Endothelial cell (in vitro differentiated cells): ENCODE data around the gene C13orf42. TPM values are rescaled to one million over a fixed set of nuclear protein-coding genes. Genes with fewer than 3 reads are reported as not detected.

Source experiments
- DNase-seq: peaks from one replicate; pipeline ENCODE4 v3.0.0; 2021; ENCODE audit warnings: low spot score
- H3K27ac Mint-ChIP-seq: one replicate; pipeline ENCODE4 v1.8.0; 2021; ENCODE audit warnings: mixed read lengths, inconsistent platforms; ENCODE audit not compliant: unreplicated experiment
- H3K27me3 Mint-ChIP-seq: one replicate; pipeline ENCODE4 v1.8.0; 2021; ENCODE audit warnings: mild to moderate bottlenecking, moderate library complexity, mixed read lengths, inconsistent platforms; ENCODE audit not compliant: unreplicated experiment
- H3K36me3 Mint-ChIP-seq: one replicate; pipeline ENCODE4 v1.8.0; 2021; ENCODE audit warnings: mild to moderate bottlenecking, low read depth, mixed read lengths, inconsistent platforms; ENCODE audit not compliant: unreplicated experiment
- H3K4me1 Mint-ChIP-seq: one replicate; pipeline ENCODE4 v1.8.0; 2021; ENCODE audit warnings: mild to moderate bottlenecking, mixed read lengths, inconsistent platforms; ENCODE audit not compliant: unreplicated experiment
- H3K4me3 Mint-ChIP-seq: one replicate; pipeline ENCODE4 v1.8.0; 2021; ENCODE audit warnings: mild to moderate bottlenecking, mixed read lengths, inconsistent platforms; ENCODE audit not compliant: unreplicated experiment
- H3K9me3 Mint-ChIP-seq: one replicate; pipeline ENCODE4 v1.8.0; 2021; ENCODE audit warnings: mixed read lengths, inconsistent platforms; ENCODE audit not compliant: unreplicated experiment
- CTCF ChIP-seq: fragments of 200-600 bp; sonication (generic); IDR thresholded peaks from one replicate; pipeline ENCODE4 v1.5.0; 2021; ENCODE audit warnings: antibody characterized with exemption; ENCODE audit not compliant: unreplicated experiment
- long read RNA-seq: library from polyadenylated mRNA; unstranded; transcript quantifications from one replicate; pipeline ENCODE4 v2.0.0, GENCODE V29; 2020; ENCODE audit not compliant: unreplicated experiment
- total RNA-seq: library from RNA; stranded (reverse); fragmentation: NEBNext Ultra II Directional; extraction: Animal tissue kit (Norgen Biotek cat#: 25700); gene quantifications from one replicate; pipeline ENCODE4 v1.2.1, GENCODE V29; 2021; ENCODE audit not compliant: unreplicated experiment

C13orf42 gene
- total RNA-seq = 0.21 TPM
- long read RNA-seq = 0 reads

GRCh38 chr13:51111174-51111573 is at the start of gene C13orf42:
Gene C13orf42 (minus strand): TSS chr13:51111274. CDS start chr13:51111209, 65 bp downstream.
- no peak within 1 kb of the TSS for H3K27ac Mint-ChIP-seq
- H3K36me3 Mint-ChIP-seq = no peaks in the 10 kb centered on the region
- DNase-seq = no peak
- no peaks in the 10 kb centered on the region for H3K9me3 Mint-ChIP-seq
- H3K27me3 Mint-ChIP-seq = peaks cover 1% of the 10 kb centered on the region
- H3K4me1 Mint-ChIP-seq = no peaks in the 10 kb centered on the region
- no peak for TF ChIP-seq CTCF
- no peak within 1 kb of the TSS for H3K4me3 Mint-ChIP-seq

GRCh38 chr13:51158880-51159518 is 47.9 kb upstream of the C13orf42 start:
- H3K4me3 Mint-ChIP-seq = no peak overlapping the region
- H3K9me3 Mint-ChIP-seq = no peaks in the 10 kb centered on the region
- H3K27ac Mint-ChIP-seq = no peak overlapping the region
- peaks cover 5% of the 10 kb centered on the region for H3K4me1 Mint-ChIP-seq
- H3K36me3 Mint-ChIP-seq = no peaks in the 10 kb centered on the region
- DNase-seq = no peak
- H3K27me3 Mint-ChIP-seq = no peaks in the 10 kb centered on the region
- no peak for TF ChIP-seq CTCF

GRCh38 chr13:51158365-51158764 is 47.3 kb upstream of the C13orf42 start:
- Mint-ChIP-seq H3K4me3 (no peak overlapping the region), H3K9me3 (no peaks in the 10 kb centered on the region), H3K27ac (no peak overlapping the region), H3K27me3 (no peaks in the 10 kb centered on the region), H3K36me3 (no peaks in the 10 kb centered on the region), H3K4me1 (peaks cover 5% of the 10 kb centered on the region)
- no peak for DNase-seq
- no peak for TF ChIP-seq CTCF

- Mint-ChIP-seq H3K4me3 (no peak overlapping the region), H3K36me3 (no peaks in the 10 kb centered on the region), H3K9me3 (no peaks in the 10 kb centered on the region), H3K27ac (no peak overlapping the region), H3K27me3 (peaks cover 5% of the 10 kb centered on the region), H3K4me1 (peaks cover 5% of the 10 kb centered on the region)
- TF ChIP-seq CTCF = no peak
- DNase-seq = no peak
Measured at GRCh38 chr13:51156648-51157047, 45.6 kb upstream of the C13orf42 start.

- H3K4me3 Mint-ChIP-seq = no peak overlapping the region
- H3K9me3 Mint-ChIP-seq = no peaks in the 10 kb centered on the region
- H3K27me3 Mint-ChIP-seq = peaks cover 6% of the 10 kb centered on the region
- no peak overlapping the region for H3K27ac Mint-ChIP-seq
- no peak for DNase-seq
- TF ChIP-seq CTCF = no peak
- H3K36me3 Mint-ChIP-seq = no peaks in the 10 kb centered on the region
- H3K4me1 Mint-ChIP-seq = peaks cover 5% of the 10 kb centered on the region
Measured at GRCh38 chr13:51155776-51156515, 44.9 kb upstream of the C13orf42 start.
